ENCODE data around the gene SORCS1.
A peak's percentile ranks its signal among the peaks of the same experiment; 100 is the strongest.

SORCS1 gene

GRCh38 chr10:106761906-106762305 is 402.6 kb downstream of the SORCS1 start:
- no peak for DNase-seq

DNA sequence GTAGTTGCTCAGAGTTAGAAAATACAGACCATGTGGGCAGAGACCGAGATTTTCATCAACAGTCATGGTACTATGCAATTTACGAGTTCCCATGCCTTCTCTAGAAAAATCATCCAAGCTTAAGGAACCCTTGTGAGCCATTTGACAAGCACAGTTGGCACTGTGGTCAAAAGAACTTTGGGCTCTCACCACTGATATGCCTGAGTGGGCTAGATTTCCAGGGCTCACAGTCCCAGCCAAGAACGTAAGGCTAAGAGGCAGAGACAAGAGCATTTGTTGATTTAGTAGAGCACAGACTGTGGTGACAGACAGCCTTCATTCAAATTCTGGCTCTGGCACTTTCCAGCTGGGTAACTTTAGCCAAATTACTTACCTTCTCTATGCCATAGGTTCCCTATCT is 407.0 kb downstream of the SORCS1 start:
- DNase-seq = no peak

DNA sequence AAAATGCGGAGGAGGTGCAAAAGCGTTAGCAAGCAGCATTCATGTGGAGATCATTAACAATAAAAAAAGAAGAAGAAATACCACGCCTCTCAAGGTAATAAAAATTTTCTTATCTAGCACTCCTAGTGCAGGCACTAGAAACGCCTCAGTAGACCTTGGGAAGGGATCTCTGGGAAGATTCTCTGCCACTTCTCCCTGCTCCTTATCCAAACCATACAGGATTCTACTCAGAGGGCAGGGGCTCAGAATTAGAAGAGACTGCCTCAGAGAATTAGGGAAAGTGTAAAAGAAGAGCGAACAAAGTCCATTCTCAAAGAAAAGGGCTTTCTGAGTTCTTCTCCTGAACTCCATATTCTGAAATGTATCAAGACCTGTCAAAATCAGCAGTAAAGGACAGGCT is 413.4 kb downstream of the SORCS1 start:
- DNase-seq = no peak

- no peak for DNase-seq
Observed at GRCh38 chr10:106746868-106747267, 417.6 kb downstream of the SORCS1 start.

GRCh38 chr10:106741006-106741530 is 423.4 kb downstream of the SORCS1 start:
- DNase-seq = no peak

DNA sequence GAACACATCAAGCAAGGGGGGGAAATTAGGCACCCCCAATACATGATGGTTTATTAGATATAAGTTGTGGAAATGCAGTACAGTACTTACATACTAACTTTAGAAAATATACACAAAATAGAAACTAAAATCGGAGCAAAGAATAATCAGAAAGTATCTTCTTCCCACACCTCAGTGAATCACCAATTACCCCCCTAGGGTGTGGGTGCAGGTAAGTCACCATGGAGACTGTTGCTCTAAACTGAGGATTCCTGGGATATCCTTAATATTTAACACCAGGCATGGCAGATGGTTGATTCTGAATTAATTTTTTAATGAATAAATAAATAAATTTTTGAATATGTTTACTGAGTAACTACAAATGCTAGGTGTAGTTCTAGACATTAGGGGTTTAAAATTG is 424.4 kb downstream of the SORCS1 start:
- DNase-seq = no peak

GRCh38 chr10:106734220-106734619 is 430.3 kb downstream of the SORCS1 start:
- DNase-seq = no peak

DNA sequence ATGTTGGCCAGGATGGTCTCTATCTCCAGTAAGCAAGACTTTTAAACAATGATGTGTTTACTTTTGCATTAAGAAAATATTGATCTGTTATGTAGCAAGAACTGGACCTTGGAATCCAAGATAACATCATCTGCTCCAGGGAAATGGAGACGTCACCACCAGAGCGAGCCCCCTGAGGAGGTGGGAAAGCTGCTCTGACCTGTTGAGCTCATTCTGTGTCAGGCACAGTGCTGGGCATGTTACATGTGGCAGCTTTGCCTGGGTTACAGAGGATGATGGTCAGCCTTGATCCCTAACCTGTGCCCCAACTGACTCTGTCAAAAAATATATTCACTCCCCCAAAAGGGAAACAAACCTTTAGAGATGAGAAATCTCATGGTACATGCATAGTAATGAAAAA is 436.3 kb downstream of the SORCS1 start:
- no peak for DNase-seq

GRCh38 chr10:106727170-106727569 is 437.3 kb downstream of the SORCS1 start:
- DNase-seq = no peak

DNA sequence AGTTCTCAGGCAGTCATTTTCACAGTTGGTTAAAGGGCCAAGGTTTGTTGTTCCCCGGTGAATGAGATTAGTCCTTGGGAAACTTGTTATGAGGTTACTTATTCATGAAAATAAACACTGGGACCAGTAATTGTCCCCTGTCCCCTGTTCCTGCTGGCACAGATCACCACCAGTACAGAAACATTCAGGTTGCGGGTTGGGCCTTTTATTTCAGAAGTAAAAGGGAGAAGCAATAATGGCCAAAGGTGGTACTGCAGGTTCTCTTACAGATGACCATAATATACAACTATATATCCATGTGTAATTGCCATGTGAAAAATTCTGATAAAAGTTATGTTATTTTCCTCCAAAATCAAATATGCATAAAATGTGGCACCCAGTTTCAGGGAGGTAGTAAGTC is 442.0 kb downstream of the SORCS1 start:
- no peak for DNase-seq

GRCh38 chr10:106720683-106721082 is 443.8 kb downstream of the SORCS1 start:
- DNase-seq = no peak

DNA sequence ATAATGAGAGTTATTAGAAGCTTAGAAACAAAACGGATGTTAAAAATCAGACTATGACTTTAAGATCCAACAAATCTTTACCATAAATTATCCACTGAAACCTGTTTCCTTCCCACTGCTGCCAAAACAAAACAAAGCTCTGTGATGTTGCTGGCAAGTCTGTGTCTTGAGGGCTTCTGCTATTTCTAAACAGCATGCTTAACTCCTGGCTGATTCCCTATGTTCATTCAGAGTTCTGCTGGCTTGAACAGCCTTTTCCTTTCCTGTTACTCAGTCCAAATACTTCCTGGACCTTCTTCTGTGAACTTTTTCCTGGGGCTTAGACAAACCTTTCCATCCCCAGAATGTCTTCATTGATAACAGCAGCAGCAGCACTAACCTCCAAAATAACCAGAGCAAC is 448.1 kb downstream of the SORCS1 start:
- no peak for DNase-seq

DNA sequence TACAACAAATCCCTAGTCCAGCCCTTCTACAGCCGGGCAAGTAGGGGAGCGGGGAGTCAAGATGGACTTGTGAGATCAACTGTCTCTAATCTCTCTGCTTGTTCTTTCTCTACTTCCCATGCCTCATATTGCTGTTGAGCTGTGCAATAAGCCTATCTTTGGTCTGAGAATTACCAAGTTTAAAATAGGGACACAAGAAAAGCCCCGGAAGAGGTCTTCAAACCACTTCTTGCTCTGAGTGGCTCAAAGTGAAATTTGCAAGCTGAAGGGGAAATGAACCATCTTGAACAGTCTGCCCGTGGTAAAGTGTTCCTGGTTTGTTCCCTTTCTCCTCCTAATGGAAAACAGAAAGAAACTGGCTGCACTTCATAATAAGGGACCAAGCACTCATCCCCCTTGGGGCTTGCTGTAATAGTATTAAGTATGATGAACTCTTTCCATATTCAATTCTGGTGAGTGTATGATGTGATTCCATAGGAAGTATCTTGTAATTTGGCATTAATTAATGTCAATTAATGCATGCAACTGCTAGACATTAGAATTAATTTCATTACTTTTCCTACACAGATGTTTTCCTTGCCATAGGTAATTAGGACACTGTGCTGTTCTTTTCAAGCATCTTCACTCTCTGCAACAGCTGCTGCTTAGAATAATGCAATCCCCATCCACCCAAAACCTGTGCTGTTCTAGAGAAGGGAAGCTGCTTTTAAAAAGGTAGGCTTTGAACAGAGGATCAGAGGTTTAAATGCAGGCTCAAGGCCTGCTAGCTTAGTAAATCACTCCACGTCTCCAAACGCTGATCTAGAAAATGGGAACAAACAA is 449.6 kb downstream of the SORCS1 start:
- DNase-seq = peak in 1 of 56 donors; percentile 3

DNA sequence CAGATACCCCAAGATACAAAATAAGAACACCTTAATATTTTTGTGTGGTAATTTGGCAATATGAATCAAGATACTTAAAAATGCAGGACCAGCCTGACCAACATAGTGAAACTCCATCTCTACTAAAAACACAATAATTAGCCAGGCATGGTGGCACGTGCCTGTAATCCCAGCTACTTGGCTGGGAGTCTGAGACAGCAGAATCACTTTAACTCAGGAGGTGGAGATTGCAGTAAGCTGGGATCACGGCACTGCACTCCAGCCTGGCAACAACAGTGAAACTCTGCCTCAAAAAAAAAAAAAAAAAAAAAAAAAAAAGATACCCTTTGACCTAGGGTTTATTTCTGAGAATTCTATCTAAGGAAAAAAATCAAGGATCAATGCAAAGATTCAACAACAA is 450.7 kb downstream of the SORCS1 start:
- no peak for DNase-seq

DNA sequence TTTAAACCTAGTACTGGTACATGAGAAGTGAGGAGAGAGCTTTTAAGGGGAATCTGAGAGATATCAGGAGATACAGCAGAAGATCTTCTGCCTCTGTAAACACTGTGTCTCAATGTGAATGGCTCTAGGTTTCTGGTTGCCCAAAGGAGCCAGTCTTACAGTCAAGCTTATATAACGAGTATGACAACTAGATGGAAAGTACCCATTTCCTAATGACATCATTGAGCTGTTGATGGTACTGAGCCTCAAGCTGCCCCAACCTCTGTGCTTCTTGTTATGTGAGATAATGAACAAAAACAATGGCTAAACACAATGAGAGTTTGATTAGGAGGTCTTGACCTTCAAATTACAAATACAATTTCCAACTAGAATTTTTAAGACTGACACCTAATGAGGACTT is 451.5 kb downstream of the SORCS1 start:
- no peak for DNase-seq

DNA sequence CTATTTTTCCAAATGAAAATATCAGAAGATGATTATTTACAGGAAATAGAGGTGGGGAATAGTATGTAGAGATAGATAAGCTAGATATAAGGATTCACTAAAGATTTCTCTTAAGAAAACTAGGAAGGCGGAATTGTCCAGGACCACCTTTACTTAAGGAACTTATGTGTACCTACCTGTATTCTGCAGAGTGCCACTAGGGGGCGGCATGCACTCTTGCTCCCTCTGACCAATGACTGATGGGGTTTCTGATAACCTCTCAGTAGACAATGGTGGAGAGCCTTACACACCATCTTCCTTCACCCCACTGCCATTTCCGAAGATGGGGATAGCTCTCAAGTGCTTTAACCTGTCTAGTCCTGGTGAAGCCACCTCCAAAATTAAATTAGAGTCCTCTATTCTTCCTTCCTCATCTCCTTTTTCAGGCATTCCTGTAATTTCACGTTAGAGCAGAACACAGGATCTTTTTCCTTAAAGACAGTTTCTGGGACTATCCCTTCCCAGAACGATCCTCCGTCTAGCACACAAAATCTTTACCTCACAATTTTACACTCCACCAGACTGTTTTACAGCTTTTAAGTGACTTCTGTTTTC is 453.1 kb downstream of the SORCS1 start:
- DNase-seq = peak in 14 of 56 donors; percentile 1 to 49 (median 4)

- no peak for DNase-seq
Observed at GRCh38 chr10:106708506-106708905, 456.0 kb downstream of the SORCS1 start.

- DNase-seq = no peak
Observed at GRCh38 chr10:106707657-106708056, 456.8 kb downstream of the SORCS1 start.

DNA sequence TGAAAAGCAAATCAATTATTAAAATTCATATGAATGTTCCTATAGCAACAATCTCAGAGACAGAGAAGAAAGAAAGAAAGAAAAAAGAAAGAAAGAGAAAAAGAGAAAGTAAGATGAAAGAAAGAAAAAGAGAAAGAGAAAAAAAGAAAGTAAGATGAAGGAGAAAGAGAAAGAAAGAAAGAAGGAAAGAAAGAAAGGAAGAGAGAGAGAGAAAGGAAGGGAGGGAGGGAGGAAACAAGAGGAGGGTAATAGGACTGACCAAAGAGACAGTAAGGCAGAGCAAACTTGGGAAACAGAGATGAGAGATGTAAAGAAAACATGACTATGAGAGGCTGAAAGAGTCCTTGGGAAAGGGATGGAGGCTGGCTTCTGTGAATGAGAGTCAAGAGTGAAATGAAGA is 458.4 kb downstream of the SORCS1 start:
- no peak for DNase-seq

DNA sequence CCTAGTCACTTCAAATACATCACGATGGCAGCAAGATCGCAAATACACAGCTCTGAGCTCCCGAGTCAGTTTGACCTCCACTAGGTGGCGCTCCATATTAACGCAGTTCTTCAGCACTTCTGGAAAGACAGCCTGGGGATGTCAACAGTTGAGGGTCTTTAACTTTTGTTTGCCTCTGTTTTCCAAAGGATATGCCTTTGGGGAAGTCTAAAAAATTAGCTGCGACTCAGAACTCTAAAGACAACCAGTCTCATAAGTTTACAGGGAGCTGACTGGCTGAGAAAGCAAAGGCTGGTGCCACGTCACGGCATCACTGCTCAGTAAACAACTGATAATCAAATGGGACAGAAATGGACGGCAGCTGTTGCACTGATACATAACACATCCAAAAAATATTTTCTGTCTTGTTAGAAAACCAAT is 458.8 kb downstream of the SORCS1 start:
- DNase-seq = peak in 45 of 56 donors; percentile 3 to 81 (median 31)

- no peak for DNase-seq
Observed at GRCh38 chr10:106696239-106696638, 468.3 kb downstream of the SORCS1 start.

DNA sequence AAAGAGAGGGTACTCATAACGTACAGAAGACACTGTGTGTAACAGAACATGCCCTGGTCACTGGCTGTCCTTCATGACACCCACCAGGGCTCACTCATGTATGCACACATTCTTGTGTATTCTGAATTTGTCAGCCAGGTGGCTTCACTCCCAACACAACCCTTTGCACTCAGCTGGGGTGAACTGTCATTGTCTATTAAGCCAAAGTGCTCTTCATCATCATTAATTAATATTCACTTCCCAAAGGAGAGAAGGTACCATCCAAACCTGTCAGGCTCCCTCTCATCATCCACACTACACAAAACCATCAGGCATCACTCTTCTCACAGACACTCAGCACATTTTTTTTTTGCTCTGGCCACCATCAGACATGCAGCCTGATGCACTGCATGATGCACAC is 469.8 kb downstream of the SORCS1 start:
- no peak for DNase-seq

DNA sequence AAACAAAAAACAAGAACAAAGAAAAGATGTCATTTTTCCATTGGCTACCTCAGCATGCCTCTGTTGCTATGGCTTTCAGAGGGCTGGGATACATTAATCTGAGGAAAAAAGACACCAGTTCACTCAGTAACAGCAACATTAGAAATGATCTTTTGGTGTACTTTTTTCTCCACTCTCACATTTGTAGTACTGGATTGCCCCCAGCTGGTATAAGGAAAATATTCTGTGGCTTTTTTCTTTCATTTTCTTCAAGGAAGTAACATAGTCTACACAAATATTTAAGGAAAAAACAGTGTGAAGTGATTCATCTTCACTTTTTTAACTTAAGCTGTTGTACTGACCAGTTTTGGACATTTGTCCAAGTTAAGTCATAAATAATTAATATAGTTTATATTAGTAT is 482.3 kb downstream of the SORCS1 start:
- peak in 1 of 56 donors; percentile 7 for DNase-seq

Measured in amygdala (tissue), 56 donors.